Activated T-cell treated with anti-CD3 and anti-CD28 coated beads, Interleukin-2, amount 50 U/mL, for 48 hours (primary cell): ENCODE measurements around the gene RPS6KB1.
A peak's percentile ranks its signal among the peaks of the same experiment; 100 is the strongest.
"Not testable (repeated sequence)": the region's sequence is repeated elsewhere in the genome, so short reads cannot be mapped to it uniquely, and the experiment has no call there.

Experiments used
- DNase-seq, 2 experiments: peaks; one replicate each; pipeline ENCODE4 v3.0.0-alpha.2; 2020

The RPS6KB1 gene

GRCh38 chr17:59946433-59946832 lies 53.5 kb downstream of the RPS6KB1 start:
- not testable (repeated sequence) for DNase-seq

- not testable (repeated sequence) for DNase-seq
These were observed 54.4 kb downstream of the RPS6KB1 start for GRCh38 chr17:59947310-59947709.

GRCh38 chr17:59950049-59950448 lies 57.1 kb downstream of the RPS6KB1 start:
- DNase-seq = no peak

GRCh38 chr17:59954856-59955255 lies 61.9 kb downstream of the RPS6KB1 start:
- no peak for DNase-seq

- not testable (repeated sequence) for DNase-seq
These were observed 66.7 kb downstream of the RPS6KB1 start for GRCh38 chr17:59959574-59959973.

GRCh38 chr17:59962739-59963318 lies 69.9 kb downstream of the RPS6KB1 start:
- no peak for DNase-seq

GRCh38 chr17:59963738-59964481 lies 71.0 kb downstream of the RPS6KB1 start:
- peak; percentile 71 for DNase-seq

GRCh38 chr17:59964482-59965328 lies 71.8 kb downstream of the RPS6KB1 start, which contains the start of gene RNFT1:
Gene RNFT1, minus strand, starts transcription at chr17:59964740. Its CDS starts 77 bp downstream, at chr17:59964663.
- peak; percentile 95 to 96 for DNase-seq

- not testable (repeated sequence) for DNase-seq
These were observed 78.8 kb downstream of the RPS6KB1 start for GRCh38 chr17:59971771-59972170.

- no peak for DNase-seq
These were observed 79.9 kb downstream of the RPS6KB1 start for GRCh38 chr17:59972778-59973177.

- DNase-seq = not testable (repeated sequence)
These were observed 80.6 kb downstream of the RPS6KB1 start for GRCh38 chr17:59973483-59973882.

GRCh38 chr17:59975166-59975565 lies 82.2 kb downstream of the RPS6KB1 start:
- DNase-seq = not testable (repeated sequence)

- not testable (repeated sequence) for DNase-seq
These were observed 103.7 kb downstream of the RPS6KB1 start for GRCh38 chr17:59996608-59997007.
